ENCODE measurements around the gene PRR14L. TPM values are rescaled to one million over a fixed set of nuclear protein-coding genes. Genes with fewer than 3 reads are reported as not detected.

Gene PRR14L
- total and polyA plus RNA-seq, 2 of the 13 experiments (the other 11 are each of a cell fraction or from before 2014, with no cell fraction given), result 6.6 to 16.5 TPM

- TF ChIP-seq KLF16 (CRISPR knock-in tag; IDR thresholded peaks at IDR 0.05), result peak in 1 of 2 experiments; percentile 98; a peak in 2 of 4 replicates
- no peak for TF ChIP-seq ZNF672 (CRISPR knock-in tag; IDR thresholded peaks at IDR 0.05)
- no peak for TF ChIP-seq REXO4 (CRISPR knock-in tag; IDR thresholded peaks at IDR 0.05; ENCODE audit: borderline replicate concordance)
- TF ChIP-seq ZNF781 (CRISPR knock-in tag; IDR thresholded peaks at IDR 0.05; ENCODE audit: borderline replicate concordance, not compliant biosample characterization), result peak; percentile 30
- TF ChIP-seq ZUFSP (CRISPR knock-in tag; IDR thresholded peaks at IDR 0.05; ENCODE audit: borderline replicate concordance), result no peak
- 0 out of 2 replicates have a peak, but pooled peaks have one; percentile 70 for TF ChIP-seq NAIF1 (CRISPR knock-in tag; IDR thresholded peaks at IDR 0.05; ENCODE audit: borderline replicate concordance)
- peak; percentile 43; the same call in 1 of the 2 replicates for TF ChIP-seq ZSCAN9 (CRISPR knock-in tag; IDR thresholded peaks at IDR 0.05; ENCODE audit: borderline replicate concordance)
- no peak for TF ChIP-seq ZFAT (CRISPR knock-in tag; conservative IDR thresholded peaks at IDR 0.05)
- no peak; the same call in 1 of the 2 replicates for TF ChIP-seq HMGXB3 (CRISPR knock-in tag; IDR thresholded peaks at IDR 0.05; ENCODE audit: borderline replicate concordance)
- TF ChIP-seq MTA1 (CRISPR knock-in tag; IDR thresholded peaks at IDR 0.05; ENCODE audit: borderline replicate concordance), result peak; percentile 74; the same call in 1 of the 2 replicates
- TF ChIP-seq ZNF280B (CRISPR knock-in tag; IDR thresholded peaks at IDR 0.05; ENCODE audit: borderline replicate concordance), result peak; percentile 80
- TF ChIP-seq CREBL2 (CRISPR knock-in tag; IDR thresholded peaks at IDR 0.05; ENCODE audit: borderline replicate concordance), result no peak
- peak; percentile 45; the same call in 1 of the 2 replicates for TF ChIP-seq SRY (CRISPR knock-in tag; IDR thresholded peaks at IDR 0.05)
- peak; percentile 64; the same call in 1 of the 2 replicates for TF ChIP-seq GATA4 (IDR thresholded peaks at IDR 0.05; ENCODE audit: borderline replicate concordance, low read depth)
- TF ChIP-seq U2AF1 (optimal IDR thresholded peaks at IDR 0.05; ENCODE audit: low read depth, low read length), result no peak
- TF ChIP-seq KLF12 (CRISPR knock-in tag; IDR thresholded peaks at IDR 0.05; ENCODE audit: borderline replicate concordance), result peak; percentile 92
- peak; percentile 80 for TF ChIP-seq MNT (IDR thresholded peaks at IDR 0.05)
- no peak for TF ChIP-seq NR2F1 (CRISPR knock-in tag; IDR thresholded peaks at IDR 0.05)
Observed at GRCh38 chr22:31661851-31662667, 87.9 kb downstream of the PRR14L start, which contains the start of gene PISD (continued).

Measured in HepG2 (cell line).